Vagina (tissue), 2 donors: ENCODE results near the gene SHTN1. TPM values are rescaled to one million over a fixed set of nuclear protein-coding genes. Genes with fewer than 3 reads are reported as not detected.

Source experiments
- DNase-seq, 2 donors: peaks; one replicate each; pipeline ENCODE4 v3.0.0-alpha.2; 2017; ENCODE audit errors: extremely low spot score in 2 of 2
- H3K27ac ChIP-seq: fragments of 200-600 bp; sonication (generic); one replicate; pipeline ENCODE4 v1.5.1; 2019
- H3K27me3 ChIP-seq: fragments of 200-600 bp; sonication (generic); one replicate; pipeline ENCODE4 v1.5.1; 2019
- H3K36me3 ChIP-seq, 2 donors: fragments of 200-600 bp; sonication (generic); one replicate each; pipeline ENCODE4 v1.5.1; 2017 to 2019
- H3K4me1 ChIP-seq: fragments of 200-600 bp; sonication (generic); one replicate; pipeline ENCODE4 v1.5.1; 2019
- H3K4me3 ChIP-seq, 2 donors: fragments of 200-600 bp; sonication (generic); 1 replicate in 1 of 2; 2 replicates in 1 of 2; pipeline ENCODE4 v1.5.1; 2016 to 2019
- H3K9me3 ChIP-seq: fragments of 200-600 bp; sonication (generic); one replicate; pipeline ENCODE4 v1.5.1; 2019
- CTCF ChIP-seq, 3 experiments: fragments of 450-650 bp in 2 of 3; fragments of 200-600 bp in 1 of 3; sonication (generic) in 1 of 3; IDR thresholded peaks; one replicate each; pipeline ENCODE4 v1.5.1; 2017 to 2019; ENCODE audit warnings: antibody characterized with exemption in 3 of 3, mild to moderate bottlenecking in 2 of 3, moderate library complexity in 2 of 3
- POLR2A ChIP-seq, 2 donors: fragments of 450-650 bp; IDR thresholded peaks; one replicate each; pipeline ENCODE4 v1.6.1; 2017; ENCODE audit warnings: antibody characterized with exemption in 2 of 2, mild to moderate bottlenecking in 2 of 2, moderate library complexity in 2 of 2
- POLR2AphosphoS5 ChIP-seq, 2 donors: sonication (generic); formaldehyde crosslinking; IDR thresholded peaks; one replicate each; pipeline ENCODE4 v1.9.0; 2017; ENCODE audit warnings: antibody characterized with exemption in 2 of 2, mild to moderate bottlenecking in 2 of 2, low read depth in 1 of 2; ENCODE audit not compliant: insufficient read depth in 1 of 2
- intact Hi-C: fragments of 100-400 bp; cut with DNase I; formaldehyde crosslinking; loops from one replicate; pipeline ENCODE4 v1.15.1; 2023
- total RNA-seq: library from RNA; depleted of rRNA; stranded (reverse); fragments of >200 nt; gene quantifications from one replicate; pipeline ENCODE4 v1.2.3, GENCODE V29; 2016

Gene SHTN1
- total RNA-seq, 1 donor from 2014 or later: 7.4 TPM

- TF ChIP-seq CTCF (IDR thresholded peaks at IDR 0.05): no peak
- TF ChIP-seq POLR2A (IDR thresholded peaks at IDR 0.05): no peak
- no peak for TF ChIP-seq POLR2AphosphoS5 (IDR thresholded peaks at IDR 0.05; ENCODE audit: insufficient read depth in 1 of 2, low read depth in 1 of 2)
- Histone ChIP-seq H3K27me3 (no peaks in the 10 kb centered on the region), H3K36me3 (no peaks in the 10 kb centered on the region), H3K27ac (no peak overlapping the region), H3K4me3 (no peak overlapping the region), H3K9me3 (no peaks in the 10 kb centered on the region), H3K4me1 (no peaks in the 10 kb centered on the region)
- no peak for DNase-seq
- intact Hi-C loops: no loop called here
These were observed 134.0 kb downstream of the SHTN1 start for GRCh38 chr10:116870949-116871348.

GRCh38 chr10:116868722-116869121, 136.3 kb downstream of the SHTN1 start:
- H3K27me3 ChIP-seq: no peaks in the 10 kb centered on the region
- H3K36me3 ChIP-seq: no peaks in the 10 kb centered on the region
- no peak overlapping the region for H3K27ac ChIP-seq
- H3K4me1 ChIP-seq: no peaks in the 10 kb centered on the region
- no peak for TF ChIP-seq POLR2A (IDR thresholded peaks at IDR 0.05)
- no peak for TF ChIP-seq POLR2AphosphoS5 (IDR thresholded peaks at IDR 0.05; ENCODE audit: insufficient read depth in 1 of 2, low read depth in 1 of 2)
- TF ChIP-seq CTCF (IDR thresholded peaks at IDR 0.05): no peak
- intact Hi-C loops: no loop called here
- H3K4me3 ChIP-seq: no peak overlapping the region
- peak in 1 of 2 donors; percentile 56 for DNase-seq
- no peaks in the 10 kb centered on the region for H3K9me3 ChIP-seq

GRCh38 chr10:116868198-116868676, 136.8 kb downstream of the SHTN1 start:
- no peak overlapping the region for H3K4me3 ChIP-seq
- H3K27ac ChIP-seq: no peak overlapping the region
- no peaks in the 10 kb centered on the region for H3K4me1 ChIP-seq
- no peaks in the 10 kb centered on the region for H3K36me3 ChIP-seq
- peak in 1 of 2 donors; percentile 13 for DNase-seq
- no peaks in the 10 kb centered on the region for H3K27me3 ChIP-seq
- TF ChIP-seq POLR2AphosphoS5 (IDR thresholded peaks at IDR 0.05; ENCODE audit: insufficient read depth in 1 of 2, low read depth in 1 of 2) (no peak), POLR2A (IDR thresholded peaks at IDR 0.05) (no peak), CTCF (IDR thresholded peaks at IDR 0.05) (no peak)
- no peaks in the 10 kb centered on the region for H3K9me3 ChIP-seq
- intact Hi-C loops: no loop called here

GRCh38 chr10:116866987-116867595, 137.9 kb downstream of the SHTN1 start:
- TF ChIP-seq POLR2A (IDR thresholded peaks at IDR 0.05) (no peak), POLR2AphosphoS5 (IDR thresholded peaks at IDR 0.05; ENCODE audit: insufficient read depth in 1 of 2, low read depth in 1 of 2) (no peak), CTCF (IDR thresholded peaks at IDR 0.05) (no peak)
- H3K4me1 ChIP-seq: no peaks in the 10 kb centered on the region
- DNase-seq: peak in 1 of 2 donors; percentile 20
- H3K27me3 ChIP-seq: no peaks in the 10 kb centered on the region
- intact Hi-C loops: no loop called here
- no peak overlapping the region for H3K27ac ChIP-seq
- no peaks in the 10 kb centered on the region for H3K36me3 ChIP-seq
- H3K9me3 ChIP-seq: no peaks in the 10 kb centered on the region
- no peak overlapping the region for H3K4me3 ChIP-seq

GRCh38 chr10:116866066-116866465, 138.9 kb downstream of the SHTN1 start:
- Histone ChIP-seq H3K36me3 (no peaks in the 10 kb centered on the region), H3K9me3 (no peaks in the 10 kb centered on the region), H3K4me3 (no peak overlapping the region), H3K4me1 (no peaks in the 10 kb centered on the region), H3K27me3 (no peaks in the 10 kb centered on the region), H3K27ac (no peak overlapping the region)
- no peak for DNase-seq
- no peak for TF ChIP-seq POLR2A (IDR thresholded peaks at IDR 0.05)
- no peak for TF ChIP-seq POLR2AphosphoS5 (IDR thresholded peaks at IDR 0.05; ENCODE audit: insufficient read depth in 1 of 2, low read depth in 1 of 2)
- TF ChIP-seq CTCF (IDR thresholded peaks at IDR 0.05): no peak
- intact Hi-C loops: no loop called here
